Putamen (tissue), 1 donor: ENCODE measurements around the gene VSTM5.
"Not testable (repeated sequence)": the region's sequence is repeated elsewhere in the genome, so short reads cannot be mapped to it uniquely, and the experiment has no call there.

Experiments used
- DNase-seq: peaks from one replicate; pipeline ENCODE4 v3.0.0-alpha.2; 2016; ENCODE audit warnings: low spot score

Gene VSTM5

DNA sequence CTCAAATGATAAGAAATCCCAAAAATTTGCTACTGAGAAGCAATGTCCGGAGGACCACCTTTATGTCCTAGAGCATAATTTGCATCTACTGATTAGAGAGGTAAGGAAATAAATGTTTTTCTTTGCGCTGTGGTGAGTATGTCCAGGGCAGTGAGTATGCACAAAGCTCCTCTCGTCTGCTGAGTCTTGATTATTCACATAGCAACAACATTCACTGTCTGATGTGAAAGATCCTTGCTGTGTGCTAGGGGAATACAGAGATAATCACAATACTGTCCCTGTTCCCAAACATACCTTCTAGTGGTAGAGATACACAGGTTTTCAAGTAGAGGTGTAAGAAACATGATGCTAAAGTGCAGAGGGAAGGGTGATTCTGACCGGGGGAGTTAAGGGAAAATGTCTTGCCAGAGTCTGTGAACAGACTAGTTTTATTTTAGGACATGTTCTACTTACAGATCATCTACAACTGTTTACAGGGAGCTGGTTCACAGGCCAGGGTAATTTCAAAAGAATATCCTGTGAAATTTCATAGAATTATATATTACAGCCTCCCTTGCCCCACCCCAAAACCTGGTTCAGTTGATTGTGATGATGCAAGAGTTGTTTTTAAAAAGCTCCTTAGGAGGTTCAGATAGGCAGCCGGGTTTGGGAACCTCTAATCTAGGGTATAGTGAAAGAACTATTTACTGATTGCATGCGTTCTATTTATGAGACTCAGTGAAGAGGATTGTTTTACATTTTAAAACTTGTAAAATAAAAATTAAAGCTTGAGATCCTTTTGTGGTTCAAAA is 53.8 kb downstream of the VSTM5 start:
- no peak for DNase-seq

DNA sequence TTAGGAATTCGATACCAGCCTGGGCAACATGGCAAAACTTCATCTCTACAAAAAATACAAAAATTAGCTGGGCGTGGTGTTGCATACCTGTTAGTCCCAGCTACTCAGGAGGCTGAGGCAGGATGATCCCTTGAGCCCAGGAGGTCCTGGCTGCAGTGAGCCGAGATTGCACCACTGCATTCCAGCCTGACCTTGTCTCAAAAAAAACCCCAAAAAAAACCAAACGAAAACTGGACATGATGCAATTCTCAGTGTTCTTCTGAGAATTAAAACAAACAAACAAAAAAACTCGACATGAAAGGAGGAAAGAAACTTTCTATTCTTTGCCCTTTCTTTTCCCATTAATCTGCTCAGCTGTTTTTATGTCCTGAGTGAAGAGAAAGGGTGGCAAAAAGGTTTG is 58.9 kb downstream of the VSTM5 start:
- no peak for DNase-seq

DNA sequence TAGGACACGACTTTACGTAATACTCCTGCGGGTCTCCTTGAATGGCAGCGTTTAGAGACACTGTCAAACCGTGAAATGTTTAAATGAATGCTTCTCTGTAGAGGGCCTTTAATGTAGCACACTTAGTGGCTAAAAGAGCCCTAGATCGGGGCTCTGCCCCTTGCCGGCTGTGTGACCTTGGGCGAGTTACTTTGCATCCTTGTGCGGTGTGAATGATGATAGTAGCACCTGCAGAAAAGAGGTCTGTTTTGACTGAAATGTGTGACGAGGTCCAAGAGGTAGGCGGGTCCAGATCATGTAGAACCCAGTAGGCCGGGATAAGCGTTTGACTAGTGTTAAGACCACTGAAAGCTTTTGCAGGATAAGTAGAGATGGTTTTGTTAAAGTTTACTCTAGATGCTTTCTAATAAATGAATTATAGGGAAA is 65.5 kb downstream of the VSTM5 start:
- no peak for DNase-seq

DNA sequence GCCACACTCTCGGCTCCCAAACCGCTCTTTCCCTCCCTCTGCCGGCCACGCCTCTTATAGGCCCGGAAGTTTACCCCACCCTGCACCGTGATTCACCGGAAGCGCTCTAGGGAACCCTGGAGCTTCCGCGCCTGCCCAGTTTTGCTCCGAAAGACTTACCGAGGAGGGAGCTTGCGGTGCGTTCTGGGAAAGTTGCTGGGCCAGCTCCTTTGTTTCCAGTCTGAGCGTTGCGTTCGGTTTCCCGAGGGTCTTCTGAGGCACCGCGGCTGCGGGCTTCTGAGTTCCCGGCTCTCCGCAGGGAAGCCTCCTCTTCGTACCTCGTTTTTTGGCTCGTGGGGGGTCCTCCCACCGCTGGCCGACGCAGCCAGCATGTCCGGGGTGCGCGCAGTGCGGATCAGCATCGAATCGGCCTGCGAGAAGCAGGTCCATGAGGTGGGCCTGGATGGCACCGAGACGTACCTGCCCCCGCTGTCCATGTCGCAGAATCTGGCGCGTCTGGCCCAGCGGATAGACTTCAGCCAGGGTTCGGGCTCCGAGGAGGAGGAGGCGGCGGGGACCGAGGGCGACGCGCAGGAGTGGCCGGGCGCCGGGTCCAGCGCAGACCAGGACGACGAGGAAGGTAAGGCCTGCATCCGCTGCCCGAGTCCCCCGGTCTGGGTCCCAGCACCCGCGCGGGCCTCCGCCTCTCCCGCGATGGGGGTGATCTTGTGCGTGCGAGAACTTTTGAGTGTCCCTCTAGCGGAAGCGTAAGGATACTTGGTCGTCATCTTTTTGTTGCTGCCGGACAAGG is 66.1 kb downstream of the VSTM5 start, which contains the start of gene MED17:
TSS of gene MED17 (plus strand) at position 138 of the 790 bp plus-strand sequence. CDS start at position 370, 232 bp downstream.
- peak; percentile 97 for DNase-seq

DNA sequence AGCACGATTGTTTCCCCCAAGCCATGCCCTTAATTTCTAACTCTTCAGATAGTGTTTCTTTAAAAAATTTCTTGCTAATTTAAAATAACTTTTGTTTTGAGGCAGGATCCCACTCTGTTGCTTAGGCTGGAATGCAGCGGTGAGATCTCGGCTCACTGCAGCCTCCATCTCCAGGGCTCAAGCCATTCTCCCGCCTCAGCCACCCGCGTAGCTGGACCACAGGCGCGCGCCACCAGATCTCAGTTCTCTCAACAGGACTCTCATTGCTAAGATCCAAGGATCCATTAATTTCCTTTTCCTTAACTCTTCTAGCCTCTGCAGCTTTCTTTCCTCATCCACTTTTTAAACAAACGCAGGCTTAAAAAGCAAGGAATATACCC is 66.7 kb downstream of the VSTM5 start:
- no peak for DNase-seq

DNA sequence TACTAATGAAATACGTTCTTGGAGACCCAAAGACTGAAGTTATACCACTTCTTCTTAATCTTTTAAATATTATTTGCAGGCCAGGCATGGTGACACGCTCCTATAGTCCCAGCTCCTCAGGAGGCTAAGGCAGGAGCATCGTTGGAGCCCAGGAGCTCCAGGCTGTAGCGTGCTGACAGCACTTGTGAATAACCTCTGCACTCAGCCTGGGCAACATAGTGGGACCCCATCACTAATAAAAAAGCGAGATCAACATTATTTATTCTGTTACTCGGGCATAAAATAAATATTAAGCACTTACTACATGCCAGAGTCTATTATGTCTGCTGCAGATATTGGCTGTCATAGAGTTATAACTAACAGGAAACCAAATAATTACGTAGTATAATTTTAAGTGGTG is 67.1 kb downstream of the VSTM5 start:
- no peak for DNase-seq

DNA sequence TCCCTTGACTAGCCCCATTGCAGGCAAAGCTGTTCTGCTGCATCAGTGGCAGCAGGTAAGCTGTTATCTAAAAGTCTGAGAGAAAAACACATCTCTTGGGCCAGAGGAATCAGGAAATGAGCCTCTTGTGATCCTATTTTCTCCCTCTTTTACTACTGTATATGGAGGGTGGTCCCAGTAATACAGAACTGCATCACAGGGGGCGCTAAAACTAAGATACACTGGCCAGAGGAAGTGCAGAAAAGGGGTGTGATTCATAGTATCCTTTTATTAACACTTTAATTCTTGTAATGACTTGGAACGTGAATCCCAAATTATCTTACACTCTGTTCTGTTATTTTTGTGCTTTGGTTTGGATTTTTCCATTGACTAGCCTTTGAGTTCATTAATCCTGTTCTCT is 75.1 kb downstream of the VSTM5 start:
- DNase-seq: no peak

DNA sequence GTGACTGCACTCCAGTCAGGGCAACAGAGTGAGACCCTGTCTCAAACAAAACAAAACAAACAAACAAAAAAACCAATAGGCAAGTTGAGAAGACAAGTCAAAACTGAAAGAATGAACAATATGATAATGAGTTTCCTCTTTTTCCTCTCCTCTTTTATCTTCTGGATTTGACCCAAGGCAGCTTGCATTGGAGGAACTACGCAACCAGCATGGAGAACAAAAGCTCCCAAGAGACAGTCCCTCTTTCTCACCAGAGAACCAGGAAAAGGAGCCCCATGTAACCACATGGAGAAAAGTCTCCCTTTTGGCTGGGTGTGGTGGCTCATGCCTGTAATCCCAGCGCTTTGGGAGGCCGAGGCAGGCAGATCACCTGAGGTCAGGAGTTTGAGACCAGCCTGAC is 75.9 kb downstream of the VSTM5 start:
- not testable (repeated sequence) for DNase-seq

DNA sequence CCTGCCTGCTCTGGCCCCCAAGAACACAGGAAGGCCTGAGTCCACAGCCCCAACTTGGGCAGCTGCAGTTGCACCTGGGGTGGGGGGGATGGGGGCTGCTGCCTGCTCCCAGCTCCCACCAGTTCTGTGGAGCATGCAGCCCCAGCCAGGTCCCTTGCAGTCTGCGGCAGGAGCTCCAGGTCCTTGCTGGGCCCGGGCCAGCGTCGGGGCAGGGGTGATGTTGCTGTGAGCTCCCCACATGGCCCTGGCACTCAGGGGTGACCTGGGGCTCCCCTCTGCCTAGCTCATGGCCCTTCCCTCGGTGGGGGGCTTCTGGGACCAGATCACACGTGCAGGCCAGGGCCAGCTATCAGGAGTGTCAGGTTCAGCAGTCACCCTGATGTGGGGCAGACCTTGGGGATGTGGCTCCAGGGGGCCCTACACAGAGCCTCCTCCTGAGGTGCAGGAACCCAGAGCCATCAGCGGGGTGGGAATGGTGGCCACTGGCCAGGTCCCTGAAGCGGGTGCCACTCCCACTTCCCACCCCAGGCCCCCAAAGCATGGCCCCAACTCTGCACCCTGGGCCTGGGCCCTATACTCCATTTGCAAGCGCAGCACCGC is 76.7 kb downstream of the VSTM5 start:
- DNase-seq: no peak

DNA sequence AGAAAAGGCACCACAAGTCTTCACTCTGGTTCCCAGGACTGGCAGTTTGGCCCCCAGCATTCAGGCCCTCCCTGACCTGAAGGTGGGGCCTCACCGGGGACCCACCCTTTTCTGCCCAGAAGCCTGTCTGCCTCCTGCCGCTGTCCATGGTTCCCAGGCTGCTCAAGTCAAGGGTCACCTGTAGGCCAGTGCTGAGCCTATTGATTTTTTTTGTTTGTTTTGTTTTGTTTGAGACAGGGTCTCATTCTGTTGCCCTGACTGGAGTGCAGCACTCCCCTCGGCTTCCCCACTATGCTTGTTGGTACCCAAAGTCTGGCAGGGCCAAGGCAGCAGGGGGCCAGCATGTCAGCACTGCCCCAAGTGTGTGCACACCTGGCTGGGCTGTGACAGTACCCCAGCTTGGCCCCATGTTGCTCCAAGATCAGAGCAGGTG is 77.4 kb downstream of the VSTM5 start:
- DNase-seq: no peak

DNA sequence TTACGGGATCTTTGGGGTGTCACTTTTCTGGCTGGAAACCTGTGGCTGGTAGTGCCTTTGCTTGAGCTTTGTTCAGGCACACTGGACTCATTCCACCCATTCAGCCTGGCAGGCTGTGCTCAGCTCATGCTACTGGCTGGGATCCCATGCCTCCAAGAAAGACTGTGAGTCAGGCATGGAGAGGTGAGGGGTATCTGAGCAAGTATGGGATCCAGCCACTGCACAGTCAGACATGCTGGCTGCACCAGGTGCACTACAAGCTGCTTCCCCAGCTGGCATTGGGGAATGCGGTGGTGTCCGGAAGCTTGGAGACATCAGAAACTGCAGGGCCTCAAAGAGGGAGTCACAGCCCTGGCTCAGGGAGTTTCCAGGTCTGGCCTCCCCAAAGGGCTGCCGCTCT is 78.3 kb downstream of the VSTM5 start:
- DNase-seq: no peak

DNA sequence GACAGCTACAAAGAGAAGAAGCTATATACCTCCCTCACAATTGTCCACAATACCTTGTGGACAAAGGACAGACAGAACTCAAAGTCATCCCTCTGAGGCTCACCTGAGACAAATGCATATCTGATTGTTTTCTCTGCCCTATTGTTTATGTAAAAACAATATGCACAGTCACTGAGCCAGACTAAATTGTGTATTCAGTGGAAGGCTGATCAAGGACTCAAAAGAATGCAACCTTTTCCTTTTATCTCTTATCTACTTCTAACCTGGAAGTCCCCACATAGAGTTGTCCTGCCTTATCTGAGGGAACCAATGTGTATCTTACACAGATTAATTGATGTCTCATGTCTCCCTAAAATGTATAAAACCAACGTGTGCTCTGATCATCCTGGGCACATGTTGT is 80.3 kb downstream of the VSTM5 start:
- no peak for DNase-seq
